GM12872 (cell line): ENCODE measurements around the gene LRRC58.

ENCODE experiments used
- TF ChIP-seq, protein P1 (sequence below): IDR thresholded peaks from 3 replicates; pipeline ENCODE4 v1.5.1; 2011; ENCODE audit warnings: low read depth, mild to moderate bottlenecking, low read length, moderate library complexity; ENCODE audit not compliant: insufficient read depth

LRRC58 gene

DNA sequence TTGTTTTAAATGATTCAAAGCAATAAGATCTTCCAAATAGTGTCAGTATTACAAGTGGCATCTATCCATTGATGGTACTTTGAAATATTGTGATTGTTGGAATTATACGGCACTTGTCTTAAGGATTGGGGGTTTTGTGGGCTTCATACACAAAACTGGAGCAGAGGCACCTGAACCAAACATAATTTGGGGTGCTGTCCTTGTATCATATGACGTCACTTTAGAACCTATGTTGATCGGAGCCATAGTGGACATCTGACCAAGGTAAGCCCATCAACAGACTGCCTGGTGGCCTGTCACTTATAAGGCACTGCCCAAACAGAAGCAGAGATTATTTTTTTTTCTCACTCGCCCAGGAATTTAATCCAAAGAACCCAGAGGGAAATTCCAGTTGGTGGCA lies 2.9 kb upstream of the LRRC58 start:
- TF ChIP-seq, protein P1, sequence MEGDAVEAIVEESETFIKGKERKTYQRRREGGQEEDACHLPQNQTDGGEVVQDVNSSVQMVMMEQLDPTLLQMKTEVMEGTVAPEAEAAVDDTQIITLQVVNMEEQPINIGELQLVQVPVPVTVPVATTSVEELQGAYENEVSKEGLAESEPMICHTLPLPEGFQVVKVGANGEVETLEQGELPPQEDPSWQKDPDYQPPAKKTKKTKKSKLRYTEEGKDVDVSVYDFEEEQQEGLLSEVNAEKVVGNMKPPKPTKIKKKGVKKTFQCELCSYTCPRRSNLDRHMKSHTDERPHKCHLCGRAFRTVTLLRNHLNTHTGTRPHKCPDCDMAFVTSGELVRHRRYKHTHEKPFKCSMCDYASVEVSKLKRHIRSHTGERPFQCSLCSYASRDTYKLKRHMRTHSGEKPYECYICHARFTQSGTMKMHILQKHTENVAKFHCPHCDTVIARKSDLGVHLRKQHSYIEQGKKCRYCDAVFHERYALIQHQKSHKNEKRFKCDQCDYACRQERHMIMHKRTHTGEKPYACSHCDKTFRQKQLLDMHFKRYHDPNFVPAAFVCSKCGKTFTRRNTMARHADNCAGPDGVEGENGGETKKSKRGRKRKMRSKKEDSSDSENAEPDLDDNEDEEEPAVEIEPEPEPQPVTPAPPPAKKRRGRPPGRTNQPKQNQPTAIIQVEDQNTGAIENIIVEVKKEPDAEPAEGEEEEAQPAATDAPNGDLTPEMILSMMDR, result no peak

DNA sequence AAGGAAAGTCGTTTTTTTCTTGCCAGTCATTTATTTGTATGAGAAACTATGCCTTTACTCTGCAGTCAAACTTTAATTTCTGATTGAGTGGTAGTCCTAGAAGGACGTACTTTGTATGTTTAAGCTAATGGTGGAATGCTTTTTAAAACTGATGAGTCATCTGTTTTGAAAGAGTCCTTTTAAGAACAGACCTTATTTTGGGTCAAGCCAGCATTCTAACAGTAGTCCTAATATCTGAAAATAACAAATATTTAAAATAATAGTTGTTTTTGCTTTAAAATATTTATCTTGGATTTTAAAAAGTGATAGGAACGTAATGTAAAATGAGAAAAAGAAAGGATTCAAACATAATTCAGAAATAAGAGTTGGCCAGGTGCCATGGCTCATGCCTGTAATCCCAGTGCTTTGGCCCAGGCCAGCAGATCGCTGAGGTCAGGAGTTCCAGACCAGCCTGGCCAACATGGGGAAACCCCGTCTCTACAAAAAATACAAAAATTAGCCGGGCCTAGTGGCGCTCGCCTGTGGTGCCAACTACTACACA lies 1.3 kb upstream of the LRRC58 start:
- TF ChIP-seq, protein P1, result no peak

DNA sequence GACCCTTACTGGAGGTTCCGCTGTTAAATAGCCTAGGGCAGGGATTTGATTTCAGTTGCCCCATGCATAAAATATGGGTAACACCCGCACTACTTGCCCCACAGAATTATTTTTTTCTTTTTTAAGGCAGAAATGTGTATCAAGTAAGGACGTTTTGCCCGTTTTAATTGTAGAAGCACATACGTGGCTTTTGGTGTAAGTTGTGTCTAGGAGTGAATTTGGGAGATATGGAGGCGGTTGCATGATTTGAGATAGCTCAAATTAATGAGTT lies 636 bp upstream of the LRRC58 start:
- TF ChIP-seq, protein P1, result no peak

DNA sequence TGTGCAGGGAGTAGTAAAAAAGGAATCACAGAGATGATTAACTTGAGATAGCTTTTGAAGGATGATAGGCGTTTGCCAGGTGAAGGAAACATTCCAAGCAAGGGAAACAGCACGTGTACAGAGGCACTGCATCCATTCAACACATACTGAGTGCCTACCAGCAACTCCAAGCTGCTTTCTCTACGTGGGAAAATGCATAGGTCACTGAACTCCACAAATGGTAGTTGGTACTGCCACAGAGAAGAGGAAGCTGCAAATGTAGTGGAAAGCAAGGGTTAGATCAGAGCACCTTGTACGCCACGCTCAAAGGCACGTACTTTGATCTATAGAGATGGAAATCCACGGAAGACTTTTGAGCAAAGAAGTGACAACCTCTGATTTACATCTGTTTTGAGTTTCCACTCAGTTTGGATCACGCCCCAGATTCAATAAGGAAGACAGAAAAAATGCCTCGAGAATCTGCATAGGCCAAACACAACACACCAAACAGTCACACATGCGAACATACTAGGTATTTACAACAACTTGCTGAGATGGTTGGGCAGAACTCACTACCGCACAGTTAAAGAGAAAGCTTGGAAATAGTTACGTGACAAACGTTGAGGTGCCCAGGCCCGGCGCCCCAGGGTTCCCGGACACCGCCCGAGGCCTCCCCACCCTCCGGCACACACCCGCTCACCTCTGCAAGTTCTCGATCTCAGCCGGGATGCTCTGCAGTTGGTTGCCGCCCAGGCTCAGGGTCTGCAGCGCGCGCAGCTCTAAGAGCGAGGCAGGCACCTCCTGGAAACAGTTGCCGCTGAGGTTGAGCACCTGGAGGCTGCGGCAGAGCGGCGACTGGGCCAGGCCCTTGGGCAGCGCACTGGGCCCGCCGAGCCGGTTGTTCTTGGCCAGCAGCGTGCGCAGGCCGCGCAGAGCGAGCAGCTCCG lies 826 bp downstream of the LRRC58 start:
- TF ChIP-seq, protein P1, result no peak

DNA sequence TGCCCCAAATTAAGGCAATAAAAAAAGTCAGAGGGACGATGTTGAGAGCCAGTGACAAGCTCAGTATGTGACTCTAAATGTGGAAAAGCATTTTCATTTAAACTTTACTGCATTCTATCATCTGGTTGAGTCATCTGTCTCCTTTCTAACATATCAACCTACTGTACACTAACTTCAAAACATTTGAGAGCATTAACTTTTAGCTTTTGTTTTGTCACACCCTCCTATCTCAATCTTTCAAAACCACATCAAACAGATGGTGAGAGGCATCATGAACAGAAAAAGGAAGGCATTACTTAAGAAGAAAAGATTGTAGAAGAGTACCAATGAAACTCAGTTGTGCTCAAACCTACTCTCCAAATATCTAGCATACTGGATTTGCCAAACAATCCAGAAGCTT lies 4.8 kb downstream of the LRRC58 start:
- TF ChIP-seq, protein P1, result no peak

DNA sequence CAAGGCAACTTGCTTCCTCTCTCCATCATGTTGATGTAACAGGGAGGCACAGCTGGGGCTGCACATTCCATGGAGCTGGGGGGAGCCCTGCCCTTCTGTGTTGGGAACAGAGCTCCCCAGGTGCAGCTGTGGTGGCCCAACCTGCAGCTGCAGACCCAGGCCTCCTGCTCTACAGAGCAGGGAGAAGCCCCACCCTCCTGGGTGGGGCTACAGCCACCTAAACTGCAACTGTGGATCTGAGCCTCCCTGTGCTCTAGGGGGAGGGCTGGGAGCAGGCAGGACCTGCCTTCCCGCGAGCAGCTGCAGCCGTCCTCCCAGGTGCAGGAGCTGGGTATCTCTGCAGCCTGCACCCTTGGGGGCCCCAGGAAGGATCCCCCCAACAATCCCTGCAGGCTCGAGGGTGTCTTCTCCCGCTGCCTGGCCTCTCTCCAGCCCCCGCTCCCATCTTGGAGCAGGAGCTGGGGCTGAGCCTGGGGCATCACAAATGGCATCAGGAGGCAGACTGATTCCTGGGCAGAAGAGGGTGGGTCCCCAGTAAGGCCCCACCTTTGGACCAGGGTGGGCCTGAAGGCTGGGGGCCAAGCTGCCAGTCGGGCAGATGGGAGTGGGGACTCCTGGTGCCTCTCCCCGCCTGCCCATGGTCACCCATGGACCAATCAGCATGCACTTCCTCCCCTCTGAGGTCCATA lies 7.4 kb downstream of the LRRC58 start:
- TF ChIP-seq, protein P1, result no peak

DNA sequence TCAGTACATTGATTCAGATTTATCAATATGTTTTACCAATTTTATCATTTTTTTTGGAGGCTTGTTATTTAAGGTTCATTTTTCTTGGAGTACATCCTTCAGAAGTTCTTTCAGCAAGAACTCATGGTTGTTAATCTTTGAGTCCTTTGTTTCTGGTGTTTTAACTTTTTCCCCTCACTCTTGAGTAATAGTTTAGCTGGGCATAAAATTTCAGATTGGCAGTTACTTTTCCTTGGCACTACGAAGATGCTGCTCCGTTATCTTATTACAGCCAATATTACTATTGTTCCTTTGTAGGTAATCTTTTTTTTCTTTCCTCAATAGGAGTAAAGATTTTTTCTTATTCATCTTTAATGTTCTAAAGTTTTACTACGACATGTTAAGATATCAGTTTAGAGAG lies 9.8 kb downstream of the LRRC58 start:
- TF ChIP-seq, protein P1, result no peak
